HG03159 (cell line): ENCODE results near the gene XRCC5.

Source experiments
- ATAC-seq: cut with Tn5 transposase; IDR thresholded peaks from one replicate; pipeline ENCODE4 v1.9.1; 2021; ENCODE audit warnings: mild to moderate bottlenecking, moderate library complexity; ENCODE audit not compliant: unreplicated experiment

XRCC5 gene

DNA sequence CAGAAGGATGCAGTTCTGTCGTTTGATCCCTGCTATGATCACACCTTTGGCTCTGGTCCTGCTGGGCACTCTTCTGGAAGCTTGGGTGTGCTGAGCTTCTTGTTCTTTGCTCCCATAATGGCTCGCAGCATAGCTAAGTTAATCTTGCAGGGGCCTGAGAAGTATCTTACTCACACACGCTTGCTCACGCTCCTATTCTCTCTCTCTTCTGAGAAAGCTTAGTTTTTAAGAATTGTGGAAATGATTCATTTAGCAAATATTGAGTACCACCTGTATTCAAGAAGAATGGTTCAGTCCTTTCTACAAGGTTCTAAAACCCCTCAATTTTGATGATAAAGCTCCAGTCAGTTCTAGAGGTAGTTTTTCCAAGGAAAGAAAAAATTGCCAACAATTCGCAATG, 40.6 kb downstream of the XRCC5 start:
- ATAC-seq: no peak

- no peak for ATAC-seq
Measured at GRCh38 chr2:216151313-216152025, 42.3 kb downstream of the XRCC5 start.

DNA sequence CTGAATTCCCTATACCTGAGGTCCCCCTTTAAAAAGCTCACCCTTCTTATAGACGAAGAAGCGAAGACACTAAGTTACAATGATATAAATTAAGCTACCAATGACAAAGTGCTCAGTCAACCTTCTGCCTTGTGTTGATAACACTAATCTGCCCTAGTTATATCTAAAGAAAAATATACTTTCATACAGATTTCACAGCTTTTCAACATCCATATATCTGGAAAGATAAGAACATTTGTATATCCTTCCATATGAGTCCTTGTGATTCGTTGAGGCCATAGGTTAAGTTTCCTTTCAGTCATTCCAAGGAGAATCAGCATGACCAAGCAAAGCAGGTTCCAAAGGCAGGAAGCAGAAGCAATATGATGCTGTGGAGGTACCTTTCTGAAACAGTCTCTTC, 46.8 kb downstream of the XRCC5 start:
- no peak for ATAC-seq

DNA sequence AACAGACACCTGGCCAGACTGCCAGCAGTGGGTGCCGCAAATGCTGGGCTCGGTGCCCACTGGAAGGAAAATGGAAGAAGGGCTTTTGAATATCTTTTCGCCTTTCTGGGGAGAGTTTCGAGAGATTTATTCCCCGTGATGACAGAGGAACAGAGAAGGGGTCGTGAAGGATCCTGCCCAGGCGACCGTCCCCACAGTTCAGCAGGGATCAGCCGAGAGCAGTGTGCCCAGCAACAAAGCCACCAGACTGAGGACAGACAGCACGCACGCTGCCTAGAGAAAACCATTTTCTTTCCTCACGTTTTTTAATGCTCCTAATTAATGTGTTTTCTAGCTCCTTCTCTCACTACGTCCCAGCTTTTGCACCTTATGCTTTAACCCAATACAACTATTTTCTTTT, 47.7 kb downstream of the XRCC5 start:
- ATAC-seq: no peak

DNA sequence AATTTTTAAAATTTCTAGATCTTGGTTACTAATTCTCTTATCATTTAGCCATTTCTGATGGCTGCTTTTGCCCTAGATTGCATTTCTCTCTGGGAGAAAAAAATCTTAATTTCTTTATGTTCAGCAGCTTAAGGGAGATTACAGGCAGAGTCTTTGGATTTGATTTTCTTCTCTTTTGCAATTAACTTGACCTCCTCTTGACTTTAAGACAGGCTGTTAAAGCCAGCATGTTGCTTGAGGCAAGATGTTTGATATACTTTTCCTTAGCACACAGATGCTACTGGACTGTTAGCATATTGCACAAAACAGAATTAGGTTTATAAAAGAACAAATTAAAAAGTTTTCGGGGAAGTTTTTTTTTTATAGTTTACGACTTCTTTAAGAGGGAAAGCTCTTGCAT, 50.0 kb downstream of the XRCC5 start:
- no peak for ATAC-seq

DNA sequence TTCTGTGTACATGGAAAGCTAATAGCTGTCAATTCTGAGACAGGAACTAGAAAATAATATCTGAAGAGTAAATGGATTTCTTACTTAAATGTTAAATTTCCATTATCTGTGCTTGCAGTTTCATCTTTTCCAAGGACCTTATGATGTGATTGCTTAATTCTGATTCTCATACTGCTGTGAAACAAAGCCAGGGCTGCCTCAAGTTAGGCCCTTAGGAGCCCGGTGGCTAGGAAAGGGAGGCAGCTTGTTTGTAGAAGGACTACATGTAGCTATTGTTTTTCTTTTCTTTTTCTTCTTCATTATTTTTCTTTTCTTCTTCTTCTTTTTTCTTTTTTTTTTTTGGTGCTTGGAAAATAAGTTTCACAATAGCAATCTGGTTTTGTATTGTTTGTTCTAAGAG, 50.5 kb downstream of the XRCC5 start:
- ATAC-seq: no peak

GRCh38 chr2:216160786-216161185, 51.6 kb downstream of the XRCC5 start:
- no peak for ATAC-seq

- no peak for ATAC-seq
Measured at GRCh38 chr2:216161967-216162366, 52.8 kb downstream of the XRCC5 start.

DNA sequence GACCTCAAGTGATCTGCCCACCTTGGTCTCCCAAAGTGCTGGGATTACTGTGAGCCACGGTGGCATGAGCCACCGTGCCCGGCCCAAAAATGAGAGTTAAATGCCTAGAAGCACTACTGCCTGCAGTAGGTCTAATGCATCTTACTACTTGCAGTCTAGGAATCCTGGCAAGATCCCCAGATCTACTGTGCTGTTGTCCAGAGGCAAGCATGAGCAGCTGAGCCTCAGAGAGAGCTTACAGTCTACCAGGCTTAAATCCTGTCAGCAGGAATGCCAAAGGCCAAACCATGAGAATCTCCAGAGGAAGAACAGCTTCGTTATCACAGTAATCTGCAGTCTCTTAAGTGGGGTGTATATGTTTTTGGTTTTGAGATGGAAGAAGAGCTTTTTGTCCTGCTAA, 54.4 kb downstream of the XRCC5 start:
- no peak for ATAC-seq

- no peak for ATAC-seq
Measured at GRCh38 chr2:216164087-216164486, 54.9 kb downstream of the XRCC5 start.

- ATAC-seq: no peak
Measured at GRCh38 chr2:216164576-216164975, 55.4 kb downstream of the XRCC5 start.

- ATAC-seq: no peak
Measured at GRCh38 chr2:216165711-216166110, 56.6 kb downstream of the XRCC5 start.

GRCh38 chr2:216169087-216169486, 59.9 kb downstream of the XRCC5 start:
- no peak for ATAC-seq

DNA sequence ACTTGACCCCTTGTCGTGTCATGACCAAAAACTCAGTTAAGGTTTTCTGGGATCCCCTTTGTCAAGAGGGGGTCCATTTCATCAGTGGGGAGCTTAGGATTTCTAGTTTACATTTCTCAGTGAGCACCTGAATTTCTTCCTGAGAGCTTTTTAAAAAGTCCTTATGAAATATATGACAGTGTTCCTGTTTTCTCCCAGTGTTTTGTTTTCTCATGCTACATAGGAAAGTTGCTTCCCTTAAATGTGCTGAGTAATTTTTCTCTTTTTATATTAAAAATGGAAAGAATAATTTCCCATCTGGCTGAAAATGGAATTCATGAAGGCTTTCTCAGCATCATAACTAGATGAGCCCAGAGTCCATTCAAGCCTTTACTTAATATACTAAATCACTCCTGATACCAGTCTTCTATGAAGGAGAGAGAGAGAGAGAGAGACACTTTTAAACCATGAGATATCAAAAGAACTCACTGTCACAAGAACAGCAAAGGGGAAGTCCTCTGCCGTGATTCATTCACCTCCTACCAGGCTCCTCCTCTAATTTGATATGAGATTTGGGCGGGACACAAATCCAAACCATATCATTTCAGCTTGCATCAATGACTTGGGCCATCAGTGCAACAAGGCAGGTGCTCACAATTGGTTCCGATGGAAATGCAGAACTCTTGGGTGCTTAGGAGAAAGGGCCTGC, 61.1 kb downstream of the XRCC5 start:
- ATAC-seq: no peak

DNA sequence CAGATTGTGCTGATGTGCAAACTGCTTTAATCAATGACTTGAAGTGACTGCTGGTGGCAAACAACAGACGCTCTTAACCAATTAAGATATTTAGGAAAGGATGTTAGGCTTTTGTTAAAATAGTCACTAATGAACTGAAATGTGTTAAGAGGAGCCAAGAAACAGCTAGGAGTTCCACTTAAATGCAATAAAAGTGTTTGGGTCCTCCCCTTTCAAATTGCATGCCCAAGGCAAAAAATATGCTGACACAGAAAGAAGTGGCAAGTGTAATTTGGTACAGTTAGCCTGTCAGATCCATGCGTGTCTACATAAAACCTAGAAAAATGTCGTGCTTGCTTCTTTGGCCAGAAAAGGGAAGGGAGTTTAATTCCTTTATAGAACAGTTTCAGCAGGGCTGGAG, 61.9 kb downstream of the XRCC5 start:
- no peak for ATAC-seq

DNA sequence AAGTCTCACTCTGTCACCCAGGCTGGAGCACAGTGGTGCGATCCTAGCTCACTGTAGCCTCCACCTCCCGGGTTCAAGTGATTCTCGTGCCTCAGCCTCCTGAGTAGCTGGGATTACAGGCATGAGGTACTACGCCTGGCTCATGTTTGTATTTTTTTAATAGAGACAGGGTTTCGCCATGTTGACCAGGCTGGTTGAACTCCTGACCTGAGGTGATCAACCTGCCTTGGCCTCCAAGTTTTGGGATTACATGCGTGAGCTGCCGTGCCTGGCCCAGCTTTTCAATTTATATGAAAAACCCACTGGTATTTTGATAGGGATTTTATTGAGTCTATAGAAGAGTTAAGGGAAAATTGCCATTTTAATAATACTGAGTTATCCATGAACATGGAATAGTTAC, 63.3 kb downstream of the XRCC5 start:
- ATAC-seq: no peak

GRCh38 chr2:216179015-216179414, 69.9 kb downstream of the XRCC5 start:
- no peak for ATAC-seq

- ATAC-seq: no peak
Measured at GRCh38 chr2:216181351-216181750, 72.2 kb downstream of the XRCC5 start.

DNA sequence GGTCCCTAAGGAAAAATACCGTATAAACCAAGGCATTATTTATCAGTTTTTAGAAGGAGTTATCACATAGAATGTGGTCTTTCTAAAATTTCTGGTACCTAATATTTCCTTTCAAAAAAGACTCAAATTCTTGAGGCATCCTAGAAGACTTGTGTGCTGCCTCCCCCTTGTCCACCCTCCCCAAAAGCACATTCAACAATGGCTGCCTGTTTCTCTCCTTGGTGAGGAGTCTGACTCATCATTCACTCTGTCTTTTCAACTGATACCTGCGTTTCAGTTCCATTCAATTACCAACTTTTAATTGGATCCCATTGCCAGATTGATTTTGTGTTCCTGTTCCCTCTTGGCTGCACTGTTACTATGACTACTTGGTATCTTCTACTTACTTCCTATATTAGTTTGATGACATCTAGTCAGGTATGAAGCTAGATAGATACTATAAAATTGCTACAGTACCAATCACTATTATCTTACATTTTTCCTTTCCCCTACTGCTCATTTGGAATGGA, 72.9 kb downstream of the XRCC5 start:
- no peak for ATAC-seq

DNA sequence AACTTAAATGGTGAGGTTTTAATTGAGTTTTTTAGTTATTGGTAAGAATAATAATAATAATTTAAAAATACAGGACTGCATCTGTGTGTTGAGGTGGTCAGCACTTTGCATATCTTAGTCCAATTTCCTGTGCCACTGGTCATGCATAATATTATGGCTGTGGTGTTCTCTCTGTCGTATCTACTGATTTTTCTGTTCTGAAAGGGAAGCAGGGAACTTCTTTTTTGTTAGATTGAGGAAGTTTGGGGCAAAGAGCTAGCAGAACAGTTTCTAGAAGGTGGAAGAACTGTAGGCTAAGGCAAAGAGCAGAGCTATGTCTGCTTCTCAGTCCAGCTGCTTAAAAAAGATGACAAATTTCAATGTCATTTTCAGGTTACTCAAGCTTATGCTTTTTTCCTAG, 74.3 kb downstream of the XRCC5 start:
- ATAC-seq: no peak

- ATAC-seq: no peak
Measured at GRCh38 chr2:216188559-216188850, 79.4 kb downstream of the XRCC5 start.

- ATAC-seq: no peak
Measured at GRCh38 chr2:216188956-216189355, 79.8 kb downstream of the XRCC5 start.

DNA sequence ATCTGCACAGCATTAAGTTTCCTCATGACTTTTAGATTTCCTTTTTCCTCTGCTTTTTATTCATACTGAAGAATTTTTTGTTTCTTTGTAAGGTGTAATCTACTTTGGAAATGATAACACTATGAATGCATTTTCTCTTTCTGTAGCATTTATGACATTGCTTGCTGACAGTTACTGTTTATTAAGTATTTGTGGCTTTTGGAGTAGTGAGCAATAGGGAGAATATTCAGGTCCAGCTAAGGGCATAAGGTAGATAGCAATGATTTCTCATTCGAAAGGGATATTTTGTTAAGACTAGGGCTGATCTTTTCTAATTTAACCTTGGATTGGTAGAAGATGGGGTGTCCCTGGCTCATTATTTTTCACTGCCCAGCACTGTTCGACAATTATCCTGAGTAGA, 80.3 kb downstream of the XRCC5 start:
- ATAC-seq: no peak
